T-helper 17 cell (primary cell): ENCODE measurements around the gene PEAK1. TPM values are rescaled to one million over a fixed set of nuclear protein-coding genes. Genes with fewer than 3 reads are reported as not detected.

Source experiments
- ATAC-seq: fragments of 150-1000 bp; cut with Tn5 transposase; 2 replicates; pipeline ENCODE4 v1.10.0; 2021; ENCODE audit warnings: mild to moderate bottlenecking, moderate library complexity
- DNase-seq, 3 donors: peaks; one replicate each; pipeline versions ENCODE4 v3.0.0 to v3.0.0-alpha.2; 2020 to 2021
- H3K9me3 ChIP-seq: one replicate; pipeline ENCODE4 v1.7.0; 2013; ENCODE audit warnings: low read length, mild to moderate bottlenecking; ENCODE audit not compliant: control insufficient read depth, poor library complexity, severe bottlenecking
- H3K27ac Mint-ChIP-seq: one replicate; pipeline ENCODE4 v1.8.0; 2022; ENCODE audit warnings: mild to moderate bottlenecking, moderate library complexity, mixed read lengths
- H3K27me3 Mint-ChIP-seq: one replicate; pipeline ENCODE4 v1.8.0; 2022; ENCODE audit warnings: mixed read lengths
- H3K36me3 Mint-ChIP-seq: one replicate; pipeline ENCODE4 v1.8.0; 2022; ENCODE audit warnings: low read depth, mixed read lengths
- H3K4me1 Mint-ChIP-seq: one replicate; pipeline ENCODE4 v1.8.0; 2022; ENCODE audit warnings: mild to moderate bottlenecking, mixed read lengths
- H3K4me3 Mint-ChIP-seq: one replicate; pipeline ENCODE4 v1.8.0; 2022; ENCODE audit warnings: mild to moderate bottlenecking, moderate library complexity, mixed read lengths
- total RNA-seq, 4 donors: library from RNA in 2 of 4; stranded (reverse) in 2 of 4; gene quantifications; one replicate each; pipeline ENCODE4 v1.2.3 and lab custom pipeline; 2022 to 2026

Gene PEAK1
- total RNA-seq, 2 donors from 2014 or later: 5.9 to 10.2 TPM

GRCh38 chr15:77329202-77329601 lies 90.7 kb downstream of the PEAK1 start:
- Mint-ChIP-seq H3K36me3 (no peaks in the 10 kb centered on the region), H3K27me3 (no peaks in the 10 kb centered on the region), H3K4me1 (peaks cover 2% of the 10 kb centered on the region), H3K27ac (no peak overlapping the region), H3K4me3 (no peak overlapping the region)
- ATAC-seq (no peak), DNase-seq (no peak)
- no peaks in the 10 kb centered on the region for H3K9me3 ChIP-seq

GRCh38 chr15:77327844-77328529 lies 91.9 kb downstream of the PEAK1 start:
- no peak for ATAC-seq
- Mint-ChIP-seq H3K27me3 (no peaks in the 10 kb centered on the region), H3K36me3 (no peaks in the 10 kb centered on the region), H3K4me1 (peaks cover 2% of the 10 kb centered on the region), H3K27ac (no peak overlapping the region), H3K4me3 (no peak overlapping the region)
- no peaks in the 10 kb centered on the region for H3K9me3 ChIP-seq
- no peak for DNase-seq

- Mint-ChIP-seq H3K4me1 (no peaks in the 10 kb centered on the region), H3K4me3 (no peak overlapping the region), H3K27me3 (no peaks in the 10 kb centered on the region), H3K27ac (no peak overlapping the region), H3K36me3 (no peaks in the 10 kb centered on the region)
- no peak for ATAC-seq
- no peaks in the 10 kb centered on the region for H3K9me3 ChIP-seq
- no peak for DNase-seq
Measured at GRCh38 chr15:77327168-77327567, 92.7 kb downstream of the PEAK1 start.

DNA sequence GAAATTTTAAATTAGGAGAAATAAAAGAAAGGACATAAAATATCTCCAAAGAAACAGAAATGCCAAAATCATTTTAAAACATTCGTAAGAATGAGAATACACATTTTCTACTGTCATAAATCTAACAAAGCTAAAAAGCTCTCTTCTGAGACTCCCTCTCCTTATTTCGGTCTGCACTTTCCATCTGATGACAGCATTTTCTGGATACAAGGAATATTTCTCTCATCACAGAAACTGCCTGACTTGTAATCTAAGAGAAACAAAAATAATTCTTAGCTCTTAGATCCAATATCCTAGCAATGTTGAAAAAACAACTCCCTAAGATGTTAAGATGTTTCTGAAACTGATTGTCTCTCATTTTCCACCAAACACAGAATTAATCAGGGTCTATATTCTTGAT lies 93.5 kb downstream of the PEAK1 start:
- Mint-ChIP-seq H3K4me3 (no peak overlapping the region), H3K4me1 (no peaks in the 10 kb centered on the region), H3K27ac (no peak overlapping the region), H3K27me3 (no peaks in the 10 kb centered on the region), H3K36me3 (peaks cover 3% of the 10 kb centered on the region)
- H3K9me3 ChIP-seq: no peaks in the 10 kb centered on the region
- no peak for ATAC-seq
- no peak for DNase-seq

GRCh38 chr15:77312523-77312922 lies 107.4 kb downstream of the PEAK1 start:
- DNase-seq (no peak), ATAC-seq (no peak)
- H3K9me3 ChIP-seq: no peaks in the 10 kb centered on the region
- Mint-ChIP-seq H3K4me3 (no peak overlapping the region), H3K4me1 (peaks cover 15% of the 10 kb centered on the region), H3K36me3 (peaks cover 2% of the 10 kb centered on the region), H3K27ac (no peak overlapping the region), H3K27me3 (peaks cover 8% of the 10 kb centered on the region)

- no peak overlapping the region for H3K27ac Mint-ChIP-seq
- H3K27me3 Mint-ChIP-seq: peaks cover 8% of the 10 kb centered on the region
- no peaks in the 10 kb centered on the region for H3K9me3 ChIP-seq
- ATAC-seq (no peak), DNase-seq (no peak)
- H3K36me3 Mint-ChIP-seq: peaks cover 2% of the 10 kb centered on the region
- peaks cover 15% of the 10 kb centered on the region for H3K4me1 Mint-ChIP-seq
- no peak overlapping the region for H3K4me3 Mint-ChIP-seq
Measured at GRCh38 chr15:77311618-77312398, 108.1 kb downstream of the PEAK1 start.

GRCh38 chr15:77311020-77311419 lies 108.9 kb downstream of the PEAK1 start:
- H3K36me3 Mint-ChIP-seq: peaks cover 2% of the 10 kb centered on the region
- no peak for ATAC-seq
- H3K9me3 ChIP-seq: no peaks in the 10 kb centered on the region
- no peak for DNase-seq
- peaks cover 8% of the 10 kb centered on the region for H3K27me3 Mint-ChIP-seq
- no peak overlapping the region for H3K27ac Mint-ChIP-seq
- no peak overlapping the region for H3K4me3 Mint-ChIP-seq
- peaks cover 13% of the 10 kb centered on the region for H3K4me1 Mint-ChIP-seq

DNA sequence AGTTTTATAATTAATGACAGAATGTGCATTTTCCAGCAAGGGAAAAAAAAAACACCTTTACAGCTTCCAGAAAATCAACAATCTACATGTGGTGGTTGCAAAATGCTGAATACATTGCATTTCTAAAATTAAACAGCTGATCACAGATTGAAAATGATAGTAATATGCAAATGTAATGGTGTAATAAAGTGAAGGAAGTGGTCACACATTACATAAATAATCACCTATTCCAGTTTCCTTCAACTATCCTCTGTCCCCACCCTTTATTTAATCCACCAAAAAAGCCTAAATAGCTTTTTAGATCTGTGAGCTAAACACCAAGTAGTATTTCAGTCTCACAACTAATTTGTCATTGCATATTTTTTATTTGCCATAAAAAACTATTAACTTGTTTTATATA lies 110.5 kb downstream of the PEAK1 start:
- Mint-ChIP-seq H3K27ac (no peak overlapping the region), H3K36me3 (peaks cover 2% of the 10 kb centered on the region), H3K4me3 (no peak overlapping the region), H3K4me1 (peaks cover 13% of the 10 kb centered on the region), H3K27me3 (peaks cover 8% of the 10 kb centered on the region)
- H3K9me3 ChIP-seq: no peaks in the 10 kb centered on the region
- ATAC-seq (no peak), DNase-seq (no peak)

DNA sequence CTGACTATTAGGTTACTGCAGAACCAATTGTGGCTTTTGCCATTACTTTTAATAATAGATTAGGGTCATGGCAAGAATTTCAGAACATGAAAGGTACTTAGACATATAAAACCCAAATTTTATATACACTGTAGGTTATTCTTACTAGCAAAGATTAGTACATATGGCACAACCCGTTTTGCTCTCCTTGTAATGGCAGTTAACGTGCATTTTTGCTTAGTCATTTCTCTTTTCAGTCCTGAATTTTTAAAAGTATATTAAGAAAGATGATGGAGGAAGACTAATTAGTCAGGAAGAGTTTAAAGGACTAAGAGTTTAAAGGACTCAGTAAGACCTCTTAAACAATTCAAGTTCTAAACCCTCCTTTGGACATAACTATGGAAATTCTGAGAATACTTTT lies 114.0 kb downstream of the PEAK1 start:
- peaks cover 7% of the 10 kb centered on the region for H3K4me1 Mint-ChIP-seq
- H3K27me3 Mint-ChIP-seq: peaks cover 6% of the 10 kb centered on the region
- H3K4me3 Mint-ChIP-seq: no peak overlapping the region
- H3K36me3 Mint-ChIP-seq: peaks cover 1% of the 10 kb centered on the region
- no peak overlapping the region for H3K27ac Mint-ChIP-seq
- ATAC-seq (no peak), DNase-seq (no peak)
- H3K9me3 ChIP-seq: no peaks in the 10 kb centered on the region

- Mint-ChIP-seq H3K4me3 (no peak overlapping the region), H3K36me3 (no peaks in the 10 kb centered on the region), H3K27me3 (no peaks in the 10 kb centered on the region), H3K4me1 (no peaks in the 10 kb centered on the region), H3K27ac (no peak overlapping the region)
- ATAC-seq (no peak), DNase-seq (no peak)
- no peaks in the 10 kb centered on the region for H3K9me3 ChIP-seq
Measured at GRCh38 chr15:77296773-77297337, 123.0 kb downstream of the PEAK1 start.

DNA sequence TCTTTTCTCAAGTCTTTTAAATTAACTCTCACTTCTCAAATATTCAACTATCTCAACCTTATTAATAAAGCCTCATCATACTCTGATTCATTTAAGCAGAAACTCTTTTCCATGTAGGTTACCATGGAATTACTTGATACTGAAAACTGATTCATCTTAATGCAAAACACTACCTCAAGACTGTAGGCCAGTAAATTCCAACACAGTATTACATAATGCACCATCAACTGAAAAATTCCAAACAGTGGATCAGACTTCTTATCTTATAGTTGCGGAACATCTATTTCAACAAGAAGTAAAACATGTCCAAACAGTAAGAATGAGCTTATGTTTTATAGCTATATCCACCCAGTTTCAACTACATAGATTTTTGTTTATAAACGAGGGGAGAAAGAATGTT lies 124.5 kb downstream of the PEAK1 start:
- no peak overlapping the region for H3K4me3 Mint-ChIP-seq
- no peaks in the 10 kb centered on the region for H3K9me3 ChIP-seq
- H3K27me3 Mint-ChIP-seq: no peaks in the 10 kb centered on the region
- peaks cover 3% of the 10 kb centered on the region for H3K4me1 Mint-ChIP-seq
- no peak for ATAC-seq
- H3K36me3 Mint-ChIP-seq: no peaks in the 10 kb centered on the region
- no peak for DNase-seq
- no peak overlapping the region for H3K27ac Mint-ChIP-seq

DNA sequence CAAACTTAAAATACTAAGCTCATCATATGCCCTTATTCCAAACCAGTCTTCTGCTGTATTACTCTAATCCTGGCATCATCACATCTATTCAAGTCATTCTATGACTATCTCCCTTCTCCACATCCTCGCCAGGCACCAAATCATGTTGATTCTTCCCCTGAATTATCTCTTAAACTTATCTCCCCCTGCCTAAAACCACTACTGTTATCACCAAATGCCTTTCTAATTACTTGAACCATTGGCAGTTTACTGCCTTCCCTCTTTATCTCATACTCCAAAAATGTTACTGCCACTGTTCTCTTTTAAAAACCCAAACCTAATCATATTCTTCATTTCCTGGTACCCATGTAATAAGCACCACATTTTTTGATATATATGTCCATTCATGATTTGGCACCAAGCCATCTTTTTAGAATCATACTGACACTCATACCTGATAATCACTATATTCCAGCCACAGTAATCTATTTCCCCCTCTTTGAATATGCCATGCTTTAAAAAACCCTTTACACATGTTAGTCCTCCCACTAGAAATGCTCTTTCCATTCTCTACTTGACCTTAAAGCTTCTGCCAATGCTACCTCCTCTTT lies 126.8 kb downstream of the PEAK1 start:
- H3K27ac Mint-ChIP-seq: no peak overlapping the region
- no peaks in the 10 kb centered on the region for H3K27me3 Mint-ChIP-seq
- H3K36me3 Mint-ChIP-seq: no peaks in the 10 kb centered on the region
- no peak overlapping the region for H3K4me3 Mint-ChIP-seq
- ATAC-seq (no peak), DNase-seq (no peak)
- H3K4me1 Mint-ChIP-seq: peaks cover 4% of the 10 kb centered on the region
- H3K9me3 ChIP-seq: no peaks in the 10 kb centered on the region

DNA sequence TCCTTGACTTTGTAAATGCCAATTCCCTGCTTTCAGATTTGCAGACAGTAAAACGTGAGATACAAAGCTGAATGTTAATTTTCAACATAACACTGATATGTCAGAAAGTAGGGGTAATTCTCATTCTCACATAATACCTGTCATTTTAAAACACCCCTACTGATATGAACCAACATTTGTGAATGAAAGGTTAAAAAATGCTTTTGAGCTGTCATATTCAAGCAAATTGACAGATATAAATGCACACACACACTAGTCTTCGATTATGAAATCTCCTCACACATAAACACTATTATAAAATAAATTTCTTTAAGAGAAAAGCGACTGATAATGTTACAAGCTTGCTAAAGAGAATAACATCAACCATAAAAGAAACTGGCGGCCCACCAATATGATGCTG lies 128.8 kb downstream of the PEAK1 start:
- no peak overlapping the region for H3K27ac Mint-ChIP-seq
- DNase-seq (no peak), ATAC-seq (no peak)
- H3K27me3 Mint-ChIP-seq: no peaks in the 10 kb centered on the region
- no peaks in the 10 kb centered on the region for H3K36me3 Mint-ChIP-seq
- no peaks in the 10 kb centered on the region for H3K9me3 ChIP-seq
- peaks cover 4% of the 10 kb centered on the region for H3K4me1 Mint-ChIP-seq
- no peak overlapping the region for H3K4me3 Mint-ChIP-seq
